Erythroblast (primary cell): ENCODE results near the gene KRTAP10-11.

Source experiments
- DNase-seq, 2 experiments: peaks; one replicate each; lab custom pipeline; 2025; lab: John Stamatoyannopoulos, UW
- GATA1 ChIP-seq: IDR thresholded peaks from 2 replicates; pipeline ENCODE4 v1.6.1; 2011; ENCODE audit warnings: low read depth, mild to moderate bottlenecking, control low read depth, low read length, moderate library complexity
- POLR2A ChIP-seq: IDR thresholded peaks from 2 replicates; pipeline ENCODE4 v1.6.1; 2011; ENCODE audit warnings: mild to moderate bottlenecking, low read length

The KRTAP10-11 gene

DNA sequence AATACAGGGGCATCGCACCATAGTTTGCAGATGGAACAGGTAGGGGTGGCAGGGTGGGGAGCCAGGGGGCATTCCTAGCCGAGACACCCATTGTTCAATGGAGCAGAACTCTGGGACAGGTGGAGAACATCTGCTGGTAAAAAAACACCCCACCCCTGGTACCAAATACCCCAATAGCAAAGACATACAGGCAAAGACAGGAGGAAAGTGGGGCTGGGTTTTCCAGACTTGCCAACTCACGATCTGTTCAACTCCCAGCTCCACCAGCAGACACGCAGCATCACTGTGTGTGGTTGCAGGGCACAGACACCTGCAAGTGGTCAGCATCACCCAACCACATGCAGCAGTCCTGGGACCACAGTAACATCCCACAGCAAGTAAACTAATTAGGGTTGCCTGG is 34.7 kb upstream of the KRTAP10-11 start:
- DNase-seq: no peak

DNA sequence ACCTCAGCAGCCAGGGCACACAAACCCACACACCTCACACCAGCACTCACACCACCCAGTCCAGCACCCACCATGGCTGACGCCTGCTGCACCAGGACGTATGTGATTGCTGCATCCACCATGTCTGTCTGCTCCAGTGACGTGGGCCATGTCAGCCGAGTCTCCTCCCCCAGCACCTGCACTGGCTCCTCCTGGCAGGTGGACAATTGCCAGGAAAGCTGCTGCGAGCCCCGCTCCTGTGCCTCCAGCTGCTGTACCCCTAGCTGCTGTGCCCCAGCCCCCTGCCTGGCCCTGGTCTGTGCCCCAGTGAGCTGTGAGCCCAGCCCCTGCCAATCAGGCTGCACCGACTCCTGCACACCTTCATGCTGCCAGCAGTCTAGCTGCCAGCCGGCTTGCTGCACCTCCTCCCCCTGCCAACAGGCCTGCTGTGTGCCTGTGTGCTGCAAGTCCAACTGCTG is 34.2 kb upstream of the KRTAP10-11 start, which contains the start of gene KRTAP10-8:
Gene KRTAP10-8, plus strand, starts transcription at position 51 of the 458 bp plus-strand sequence. Its CDS starts 22 bp downstream, at position 73.
- DNase-seq: no peak
- TF ChIP-seq POLR2A (no peak), GATA1 (no peak)

More for the DNA sequence above, 34.7 kb upstream of the KRTAP10-11 start:
- TF ChIP-seq POLR2A: no peak
- TF ChIP-seq GATA1: no peak

DNA sequence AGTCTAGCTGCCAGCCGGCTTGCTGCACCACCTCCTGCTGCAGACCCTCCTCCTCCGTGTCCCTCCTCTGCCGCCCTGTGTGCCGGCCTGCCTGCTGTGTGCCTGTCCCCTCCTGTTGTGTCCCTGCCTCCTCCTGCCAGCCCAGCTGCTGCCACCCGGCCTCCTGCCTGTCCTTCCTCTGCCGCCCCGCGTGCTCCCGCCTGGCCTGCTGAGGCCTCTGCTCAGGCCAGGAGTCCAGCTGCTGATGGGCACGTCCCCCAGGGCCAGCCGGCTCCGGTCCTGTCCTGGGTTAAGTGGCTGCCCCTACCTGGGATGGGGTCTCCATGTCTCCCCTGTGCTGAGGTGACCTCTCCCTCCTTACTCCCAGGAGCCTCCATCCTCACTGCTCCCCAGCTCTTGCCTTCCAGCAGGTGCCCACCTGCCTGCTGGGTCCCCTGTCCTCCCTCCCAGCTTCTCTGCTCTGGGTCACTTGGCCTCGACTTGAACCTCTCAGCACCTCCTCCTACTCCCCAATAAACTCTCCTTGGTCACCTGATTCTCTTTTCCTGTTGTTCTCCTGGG is 33.5 kb upstream of the KRTAP10-11 start:
- no peak for TF ChIP-seq POLR2A
- no peak for TF ChIP-seq GATA1
- no peak for DNase-seq

DNA sequence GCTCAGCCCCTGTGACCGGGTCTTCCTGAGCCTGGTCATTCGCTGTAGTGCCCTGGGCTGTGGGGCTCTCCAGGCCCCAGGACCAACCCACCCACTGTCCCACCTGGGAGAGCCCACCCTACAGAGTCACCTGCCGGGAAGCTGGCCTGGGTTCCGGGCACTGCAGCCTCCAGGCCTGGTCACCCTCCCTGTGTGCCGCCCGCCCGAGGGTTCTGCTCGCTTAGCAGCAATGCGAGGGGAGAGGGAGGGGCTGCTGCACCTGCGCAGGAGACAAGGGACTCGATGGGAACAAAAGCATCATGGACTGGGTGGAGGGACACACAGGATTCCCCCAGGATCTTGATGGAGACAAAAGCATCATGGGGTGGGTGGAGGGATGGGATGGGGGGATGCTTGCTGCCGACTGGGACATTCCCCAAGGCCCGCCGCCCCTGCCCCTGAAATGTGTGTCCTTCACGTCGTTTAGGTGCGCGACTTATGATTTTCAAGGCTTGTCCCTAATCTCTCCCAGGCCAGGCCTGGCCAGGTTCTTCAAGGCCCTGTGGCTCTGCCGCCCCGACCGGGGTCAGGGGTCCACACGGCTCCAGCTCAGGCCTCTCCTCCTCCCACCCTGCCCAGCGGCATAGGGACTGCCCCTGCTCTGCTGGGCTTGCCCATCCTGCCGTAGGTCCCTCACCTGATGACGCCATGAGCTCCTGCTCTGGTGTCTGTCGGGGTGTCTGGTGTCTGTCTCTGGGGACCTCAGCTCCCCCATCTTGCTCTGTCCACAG is 32.6 kb upstream of the KRTAP10-11 start:
- DNase-seq: no peak
- no peak for TF ChIP-seq POLR2A
- no peak for TF ChIP-seq GATA1

DNA sequence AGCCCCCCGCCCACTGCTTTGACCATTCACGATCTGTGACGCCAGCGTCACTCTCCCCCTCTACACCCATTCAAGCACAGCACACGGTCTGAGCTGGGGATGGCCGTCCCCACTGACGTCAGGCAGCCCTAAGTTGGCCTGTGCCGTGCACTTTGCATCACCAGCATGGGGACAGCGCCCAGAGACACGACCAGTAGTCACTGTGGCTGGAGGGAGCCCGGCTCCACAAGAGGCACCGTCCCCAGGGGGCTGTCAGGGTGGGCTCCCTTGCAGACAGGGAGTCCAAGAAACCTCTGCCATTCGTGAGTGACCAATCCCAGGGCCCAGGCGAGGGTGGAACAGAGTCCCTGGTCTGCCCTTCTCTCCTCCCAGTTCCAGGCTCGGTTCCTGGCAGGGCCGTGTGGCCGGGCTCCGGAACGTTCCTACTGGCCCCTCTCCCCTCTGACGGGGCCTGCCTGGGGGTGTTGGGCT is 32.0 kb upstream of the KRTAP10-11 start:
- TF ChIP-seq POLR2A (no peak), GATA1 (no peak)
- no peak for DNase-seq

DNA sequence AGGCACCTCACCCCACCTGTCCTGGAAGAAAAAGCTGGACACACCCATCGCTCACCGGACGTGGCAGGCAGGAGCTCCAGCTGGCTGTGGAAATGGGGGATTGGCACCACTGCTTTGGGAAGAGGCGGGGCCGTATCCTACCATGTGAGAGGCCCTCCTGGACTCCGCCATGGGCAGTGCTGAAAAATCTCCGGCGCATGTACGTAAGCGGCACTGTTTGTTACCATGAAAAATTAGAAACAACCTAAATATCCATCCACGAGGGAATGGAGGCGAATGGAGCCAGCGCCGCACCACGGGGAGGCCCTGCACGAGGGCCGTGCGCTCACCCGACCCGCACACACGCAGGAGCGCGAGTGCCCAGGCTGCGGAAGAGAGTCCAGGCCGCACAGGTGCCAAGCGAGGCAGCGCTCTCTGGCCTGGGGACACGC is 31.2 kb upstream of the KRTAP10-11 start:
- TF ChIP-seq POLR2A (no peak), GATA1 (no peak)
- DNase-seq: no peak

DNA sequence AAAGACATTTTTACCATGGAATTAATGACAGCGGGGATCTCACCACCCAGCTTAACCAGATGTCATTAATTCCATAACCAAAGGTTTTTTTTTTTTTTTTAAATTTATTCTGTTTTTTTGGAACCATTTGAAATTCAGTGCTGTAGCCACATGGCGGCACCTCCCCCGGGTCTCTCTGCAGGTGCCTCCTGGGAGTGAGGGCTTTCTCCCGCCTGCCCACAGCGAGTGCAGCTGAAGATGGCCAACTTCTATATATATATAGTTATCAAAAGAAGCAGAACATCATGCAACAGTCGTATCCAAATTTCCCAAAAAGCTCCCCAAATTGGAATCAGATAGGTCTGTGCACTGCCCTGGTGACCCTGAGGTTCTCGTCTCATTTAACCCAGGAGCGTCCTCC is 30.7 kb upstream of the KRTAP10-11 start:
- DNase-seq: no peak
- TF ChIP-seq POLR2A (no peak), GATA1 (no peak)

DNA sequence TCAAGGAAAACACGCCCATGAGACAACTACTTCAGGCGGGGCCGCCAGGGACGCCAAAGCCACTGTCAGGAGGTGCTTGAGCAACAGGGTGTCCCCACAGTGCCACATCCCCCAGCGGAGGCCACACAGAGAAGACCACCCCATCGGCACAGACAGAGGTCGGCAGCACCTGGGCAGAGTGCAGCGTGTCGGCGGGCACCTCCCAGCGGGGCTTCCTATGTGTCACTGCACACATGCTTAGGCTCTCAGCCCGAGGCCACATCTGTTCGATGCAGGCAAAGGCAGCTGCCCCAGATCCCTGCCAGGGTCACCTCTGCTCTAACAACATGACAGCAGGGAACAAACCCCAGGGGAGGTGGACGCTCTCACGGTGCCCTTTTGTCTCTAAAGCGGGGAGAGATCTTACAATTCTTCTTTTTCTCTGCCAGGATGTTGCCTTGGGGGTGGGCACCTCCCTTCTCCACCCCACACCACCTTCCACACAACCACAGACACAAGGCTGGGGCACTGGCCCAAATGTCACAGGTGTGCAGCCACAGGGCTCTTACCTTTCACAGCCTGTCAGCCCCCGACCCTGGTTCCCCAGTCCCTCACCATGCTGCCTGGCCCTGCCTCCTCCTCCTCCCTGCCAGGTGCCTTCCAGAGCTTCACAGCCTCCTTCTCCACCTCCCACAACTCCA is 30.2 kb upstream of the KRTAP10-11 start:
- no peak for DNase-seq
- TF ChIP-seq GATA1: no peak
- no peak for TF ChIP-seq POLR2A

DNA sequence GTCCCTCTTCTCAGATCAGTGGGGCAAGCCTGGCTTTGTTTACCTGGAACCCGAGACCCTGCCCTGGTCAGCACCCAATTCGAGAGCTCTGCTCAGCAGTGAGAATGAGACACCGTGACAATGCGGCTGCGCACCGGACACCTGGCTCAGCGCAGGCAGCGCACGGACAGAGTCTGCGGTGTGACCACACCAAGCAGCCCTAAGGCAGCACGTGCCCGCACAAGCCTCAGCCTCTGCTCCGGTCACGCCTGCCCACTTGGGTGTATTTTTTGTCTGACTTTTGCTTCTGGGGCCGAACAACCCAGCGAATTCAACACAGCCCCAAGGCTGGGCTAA is 29.7 kb upstream of the KRTAP10-11 start:
- TF ChIP-seq POLR2A: no peak
- no peak for TF ChIP-seq GATA1
- no peak for DNase-seq

DNA sequence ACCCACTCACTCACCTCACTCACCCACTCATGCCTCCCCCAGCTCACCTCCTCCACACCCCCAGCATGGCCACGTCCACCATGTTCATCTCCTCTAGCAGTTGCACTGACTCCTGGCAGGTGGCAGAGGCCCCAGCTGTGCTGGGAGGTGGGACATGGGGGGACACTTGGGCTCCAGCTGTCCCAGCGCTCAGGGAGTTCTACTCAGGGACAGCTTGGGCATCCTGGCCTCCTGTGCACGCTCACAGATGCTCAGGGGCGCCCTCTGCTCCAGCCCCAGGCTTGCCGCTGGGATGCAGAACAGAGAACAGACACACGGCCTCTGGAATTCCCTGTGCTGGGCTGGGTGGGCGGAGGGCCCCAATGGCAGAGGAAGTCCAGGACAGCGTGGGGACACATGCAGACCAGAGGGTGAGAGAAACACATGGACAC is 29.1 kb upstream of the KRTAP10-11 start:
- no peak for TF ChIP-seq GATA1
- TF ChIP-seq POLR2A: no peak
- DNase-seq: no peak

DNA sequence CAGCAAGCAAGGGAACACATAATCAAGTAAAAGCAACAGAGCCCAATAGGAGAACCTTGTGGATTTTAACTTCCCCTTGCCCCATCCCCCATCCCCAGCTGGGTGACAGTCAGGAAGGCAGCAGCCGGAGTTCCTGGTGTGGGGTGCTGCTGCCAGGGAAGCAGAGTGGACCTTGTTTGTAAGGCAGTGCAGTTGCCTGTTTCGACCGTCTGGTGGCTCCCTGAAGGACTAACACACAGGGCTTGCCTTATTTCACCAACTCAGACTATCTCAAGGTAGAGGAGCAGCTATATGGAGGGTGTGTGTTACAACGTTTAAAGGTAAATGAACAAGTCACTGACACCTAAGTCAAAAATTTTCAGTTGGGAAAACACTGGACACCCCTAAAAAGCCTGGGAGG is 27.7 kb upstream of the KRTAP10-11 start:
- no peak for TF ChIP-seq GATA1
- no peak for TF ChIP-seq POLR2A
- DNase-seq: peak in 1 of 2 experiments; percentile 2

DNA sequence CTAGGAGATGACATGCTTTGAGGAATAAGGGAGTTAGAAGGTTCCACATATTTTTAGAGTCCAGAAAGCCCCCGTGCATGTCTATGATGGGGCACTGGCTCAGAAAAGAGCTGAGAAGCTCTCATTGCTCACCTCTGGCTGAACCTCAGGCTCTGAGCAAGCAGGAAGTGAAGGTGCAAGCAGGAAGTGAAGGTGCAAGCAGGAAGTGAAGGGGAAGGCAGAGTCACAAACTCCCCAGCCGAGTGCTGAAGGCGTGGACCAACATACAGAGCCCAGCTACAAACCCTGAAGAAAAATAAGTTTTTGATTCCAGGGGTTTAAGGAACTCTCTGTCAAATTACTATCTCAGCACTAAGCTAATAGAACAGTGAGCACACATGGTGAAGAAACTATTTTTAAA is 27.3 kb upstream of the KRTAP10-11 start:
- TF ChIP-seq POLR2A (no peak), GATA1 (no peak)

DNA sequence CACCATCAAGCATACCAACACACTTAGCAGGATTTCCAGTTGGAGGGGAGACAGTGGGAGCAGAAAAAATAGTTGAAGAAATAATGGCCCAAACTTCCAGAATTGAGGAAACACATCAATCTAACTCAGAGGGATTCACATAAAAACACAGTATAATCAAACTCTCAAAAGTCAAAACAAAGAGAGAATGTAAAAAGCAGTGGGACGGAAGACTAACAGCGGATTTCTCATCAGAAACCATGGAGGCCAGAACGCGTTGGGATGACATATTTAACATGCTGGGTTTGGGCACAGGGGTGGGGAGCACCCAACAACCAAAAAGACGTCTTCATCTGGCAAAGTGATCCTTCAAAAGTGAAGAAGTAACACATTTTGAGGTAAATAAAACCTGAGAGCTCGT is 26.3 kb upstream of the KRTAP10-11 start:
- no peak for TF ChIP-seq GATA1
- no peak for TF ChIP-seq POLR2A
- DNase-seq: no peak

More for the DNA sequence above, 27.3 kb upstream of the KRTAP10-11 start:
- no peak for DNase-seq

DNA sequence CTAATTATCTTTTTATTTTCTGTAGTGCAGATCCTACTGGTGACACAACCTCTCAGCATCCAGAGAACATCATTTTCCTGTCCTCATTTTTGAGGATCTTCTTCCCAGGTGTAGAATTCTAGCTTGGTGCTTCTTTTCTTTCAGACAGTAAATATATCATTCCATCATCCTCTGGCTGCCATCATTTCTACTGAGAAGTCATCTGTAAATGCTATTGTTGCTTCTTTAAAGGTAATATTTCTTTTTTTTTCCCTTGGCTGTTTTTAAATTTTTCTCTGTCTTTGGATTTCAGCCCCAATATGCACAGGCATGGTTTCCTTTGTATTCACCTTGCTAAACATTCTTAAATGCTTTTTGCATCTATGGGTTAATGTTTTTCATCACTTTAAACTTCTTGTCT is 22.6 kb upstream of the KRTAP10-11 start:
- no peak for DNase-seq
- TF ChIP-seq GATA1: no peak

DNA sequence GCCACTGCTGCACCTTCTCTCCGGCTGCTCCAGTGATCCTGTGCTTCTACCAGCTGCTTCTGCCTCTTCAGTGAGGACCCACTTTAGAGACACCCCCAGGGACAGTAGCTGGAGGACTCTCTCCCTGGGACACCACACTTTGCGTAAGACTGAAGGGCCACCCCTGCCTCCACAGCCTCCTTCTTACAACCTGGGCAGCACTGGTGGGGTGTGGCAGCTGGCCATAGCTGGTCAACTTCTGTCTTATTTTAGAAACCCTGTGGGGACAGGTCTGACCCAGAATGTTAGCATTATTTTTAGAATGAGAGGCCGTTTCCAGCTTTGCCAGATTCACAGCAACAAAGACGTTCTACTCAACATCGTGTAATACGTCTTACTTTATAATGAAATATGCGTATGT is 20.5 kb upstream of the KRTAP10-11 start:
- DNase-seq: no peak
- TF ChIP-seq GATA1 (no peak), POLR2A (no peak)

DNA sequence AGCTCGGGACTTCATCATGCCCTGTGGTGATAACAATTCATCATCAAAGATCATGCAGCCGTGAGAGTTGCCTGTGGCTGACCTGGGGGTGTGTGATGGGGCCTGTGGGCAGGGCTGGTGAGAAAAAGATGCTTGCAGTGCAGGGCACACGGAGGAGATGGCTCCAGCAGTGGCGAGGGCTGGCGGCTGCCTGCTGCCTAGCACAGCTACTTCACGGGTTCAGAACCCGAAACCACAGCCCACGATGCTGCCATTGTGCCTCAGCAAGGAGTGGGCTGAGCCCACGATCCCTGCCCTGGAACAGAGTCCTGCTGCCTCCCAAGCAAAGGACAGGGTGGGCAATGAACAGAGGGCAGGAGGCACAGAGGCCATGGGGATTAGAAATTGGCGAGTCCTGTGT is 20.0 kb upstream of the KRTAP10-11 start:
- no peak for DNase-seq

More for the DNA sequence above, 20.0 kb upstream of the KRTAP10-11 start:
- no peak for TF ChIP-seq POLR2A
- no peak for TF ChIP-seq GATA1
